ENCODE measurements around the gene RIPK1.

Gene RIPK1

GRCh38 chr6:3086282-3086946 lies 18.1 kb downstream of the RIPK1 start:
- FAIRE-seq: no peak

GRCh38 chr6:3088446-3088845 lies 20.2 kb downstream of the RIPK1 start:
- no peak for FAIRE-seq

- FAIRE-seq: no peak
Measured at GRCh38 chr6:3088968-3089367, 20.7 kb downstream of the RIPK1 start.

GRCh38 chr6:3090013-3090412 lies 21.7 kb downstream of the RIPK1 start:
- FAIRE-seq: no peak

- no peak for FAIRE-seq
Measured at GRCh38 chr6:3094815-3095214, 26.5 kb downstream of the RIPK1 start.

GRCh38 chr6:3102875-3103274 lies 34.6 kb downstream of the RIPK1 start:
- FAIRE-seq: no peak

GRCh38 chr6:3108746-3109414 lies 40.6 kb downstream of the RIPK1 start:
- no peak for FAIRE-seq

- FAIRE-seq: no peak
Measured at GRCh38 chr6:3109761-3110160, 41.5 kb downstream of the RIPK1 start.

- FAIRE-seq: no peak
Measured at GRCh38 chr6:3114377-3114776, 46.1 kb downstream of the RIPK1 start.

- no peak for FAIRE-seq
Measured at GRCh38 chr6:3117912-3118352, 49.6 kb downstream of the RIPK1 start.

GRCh38 chr6:3118353-3119039 lies 50.2 kb downstream of the RIPK1 start, which contains the start of gene BPHL:
TSS of gene BPHL (plus strand) at chr6:3118711. CDS start at chr6:3118741, 30 bp downstream.
- FAIRE-seq: no peak

- FAIRE-seq: no peak
Measured at GRCh38 chr6:3119040-3119723, 50.9 kb downstream of the RIPK1 start.

- FAIRE-seq: no peak
Measured at GRCh38 chr6:3120765-3121089, 52.4 kb downstream of the RIPK1 start.

- no peak for FAIRE-seq
Measured at GRCh38 chr6:3122823-3123182, 54.5 kb downstream of the RIPK1 start.

- FAIRE-seq: no peak
Measured at GRCh38 chr6:3124667-3125066, 56.4 kb downstream of the RIPK1 start.

GRCh38 chr6:3125815-3126214 lies 57.5 kb downstream of the RIPK1 start:
- no peak for FAIRE-seq

GRCh38 chr6:3128356-3129108 lies 60.2 kb downstream of the RIPK1 start:
- FAIRE-seq: no peak

GRCh38 chr6:3131695-3132094 lies 63.4 kb downstream of the RIPK1 start:
- FAIRE-seq: no peak

GRCh38 chr6:3133515-3133914 lies 65.2 kb downstream of the RIPK1 start:
- FAIRE-seq: no peak

- FAIRE-seq: no peak
Measured at GRCh38 chr6:3135668-3136291, 67.5 kb downstream of the RIPK1 start.

- no peak for FAIRE-seq
Measured at GRCh38 chr6:3136292-3137011, 68.2 kb downstream of the RIPK1 start.

All from endometrium (tissue), 2 donors.